Adrenal gland (tissue), 12 donors: ENCODE results near the gene CRIP1. TPM values are rescaled to one million over a fixed set of nuclear protein-coding genes. Genes with fewer than 3 reads are reported as not detected.
A peak's percentile ranks its signal among the peaks of the same experiment; 100 is the strongest.

Experiments used
- DNase-seq, 7 donors: peaks; one replicate each; pipeline ENCODE4 v3.0.0-alpha.2; 2019 to 2020
- H3K27ac ChIP-seq, 5 donors: fragments of 200-600 bp; sonication (generic) in 4 of 5; 1 replicate in 3 of 5; 2 replicates in 2 of 5; pipeline versions ENCODE4 v1.5.1 to v1.8.0; 2016 to 2020; ENCODE audit warnings: mild to moderate bottlenecking in 1 of 5
- H3K27me3 ChIP-seq: fragments of 200-600 bp; 2 replicates; pipeline ENCODE4 v1.8.0; 2021
- H3K36me3 ChIP-seq, 2 donors: fragments of 200-600 bp; replicated peaks in 1 of 2; 1 replicate in 1 of 2; 2 replicates in 1 of 2; pipeline versions ENCODE4 v1.5.1 to v1.8.0; 2018 to 2022
- H3K4me1 ChIP-seq, 2 donors: fragments of 200-600 bp; replicated peaks in 1 of 2; 1 replicate in 1 of 2; 2 replicates in 1 of 2; pipeline versions ENCODE4 v1.5.1 to v1.8.0; 2018 to 2021
- H3K4me3 ChIP-seq, 4 donors: fragments of 200-600 bp; sonication (generic) in 3 of 4; one replicate each; pipeline ENCODE4 v1.5.1; 2016 to 2018
- H3K9me3 ChIP-seq, 3 donors: fragments of 200-600 bp; sonication (generic) in 1 of 3; replicated peaks in 1 of 3; 1 replicate in 2 of 3; 2 replicates in 1 of 3; pipeline versions ENCODE4 v1.5.1 to v1.8.0; 2016 to 2021
- CTCF ChIP-seq, 6 experiments: fragments of 450-650 bp in 4 of 6; fragments of 200-600 bp in 2 of 6; sonication (generic) in 1 of 6; IDR thresholded peaks; 1 replicate in 5 of 6; 2 replicates in 1 of 6; pipeline versions ENCODE4 v1.5.1 to v1.8.0; 2016 to 2021; ENCODE audit warnings: antibody characterized with exemption in 6 of 6, mild to moderate bottlenecking in 2 of 6, moderate library complexity in 1 of 6
- POLR2A ChIP-seq, 2 donors: fragments of 450-650 bp; IDR thresholded peaks; one replicate each; pipeline ENCODE4 v1.6.1; 2017; ENCODE audit warnings: antibody characterized with exemption in 2 of 2, mild to moderate bottlenecking in 2 of 2, moderate library complexity in 1 of 2
- WGBS, 4 donors: extraction: QIAGEN DNeasy Blood & Tissue Kit in 2 of 4; methylation state at CpG; one replicate each; pipeline versions ENCODE4 v1.1.5 to v1.1.7; 2013 to 2017; 5-methylcytosine and 5-hydroxymethylcytosine counted together
- intact Hi-C, 2 donors: fragments of 100-400 bp; cut with DNase I; formaldehyde crosslinking; loops; one replicate each; pipeline versions ENCODE4 v1.14.1 to v1.15.0; 2022 to 2023
- polyA plus RNA-seq, 3 donors: library from polyadenylated mRNA; stranded (reverse); fragments of 200-250 nt in 2 of 3; fragments of 350-450 nt in 1 of 3; fragmentation: Illumina TruSeq in 1 of 3; extraction: RNeasy Lipid Tissue Mini Kit (QIAGEN cat#74804) in 1 of 3; gene quantifications; one replicate each; pipeline ENCODE4 v1.2.3, GENCODE V29; 2013 to 2014
- total RNA-seq, 9 donors: library from RNA; depleted of rRNA in 4 of 9; stranded (reverse); fragments of >200 nt in 4 of 9; fragments of 120-200 nt in 1 of 9; fragmentation: NEBNext Ultra II Directional in 1 of 9; extraction: Animal tissue kit (Norgen Biotek cat#: 25700) in 1 of 9; gene quantifications; one replicate each; pipeline versions ENCODE4 v1.1.0 to v1.2.4, GENCODE V29; 2013 to 2023
- donor health status: healthy with polysubstance abuse.
- donor health status: Bipolar disorder and iron deficiency.
- donor health status: DM: yes; HTN: yes; CAD: no.
- donor health status: DM: no; HTN: no; CAD: no.
- donor health status: DM: no; HTN: no; CAD: no.
- donor health status: DM: yes; HTN: yes; CAD: no.

Gene CRIP1
- total and polyA plus RNA-seq, 12 donors, result 1.9 to 157 (median 9.3) TPM

- H3K4me3 ChIP-seq, result no peak overlapping the region
- no peaks in the 10 kb centered on the region for H3K9me3 ChIP-seq
- intact Hi-C loops, result no loop called here
- WGBS, 4 donors, result 88 to 94% (median 93%) methylated on average over 9 to 30 of the region's 30 CpGs
- H3K36me3 ChIP-seq, result no peaks in the 10 kb centered on the region
- no peak overlapping the region for H3K27ac ChIP-seq
- DNase-seq, result no peak
- TF ChIP-seq POLR2A (IDR thresholded peaks at IDR 0.05), result no peak
- TF ChIP-seq CTCF (IDR thresholded peaks at IDR 0.05), result no peak
- peaks cover 15 to 32% of the 10 kb centered on the region in 2 donors for H3K4me1 ChIP-seq
- H3K27me3 ChIP-seq, result peaks cover 18% of the 10 kb centered on the region
Observed at GRCh38 chr14:105531088-105531893, 44.6 kb downstream of the CRIP1 start.

GRCh38 chr14:105531894-105532623, 45.4 kb downstream of the CRIP1 start:
- H3K27ac ChIP-seq, result no peak overlapping the region
- WGBS, 4 donors, result 82 to 91% (median 87%) methylated on average over 4 to 19 of the region's 19 CpGs
- H3K4me1 ChIP-seq, result peaks cover 10 to 27% of the 10 kb centered on the region in 2 donors
- no peak for TF ChIP-seq CTCF (IDR thresholded peaks at IDR 0.05)
- TF ChIP-seq POLR2A (IDR thresholded peaks at IDR 0.05), result no peak
- H3K27me3 ChIP-seq, result peaks cover 14% of the 10 kb centered on the region
- H3K4me3 ChIP-seq, result no peak overlapping the region
- no peak for DNase-seq
- no peaks in the 10 kb centered on the region for H3K9me3 ChIP-seq
- intact Hi-C loops, result no loop called here
- H3K36me3 ChIP-seq, result no peaks in the 10 kb centered on the region

- H3K4me3 ChIP-seq, result no peak overlapping the region
- DNase-seq, result no peak
- H3K4me1 ChIP-seq, result peaks cover 7 to 21% of the 10 kb centered on the region in 2 donors
- WGBS, 4 donors, result 61 to 73% (median 67%) methylated on average over 9 to 10 of the region's 10 CpGs
- intact Hi-C loops, result no loop called here
- no peaks in the 10 kb centered on the region for H3K9me3 ChIP-seq
- TF ChIP-seq POLR2A (IDR thresholded peaks at IDR 0.05), result no peak
- peak in 1 of 6 experiments; percentile 5 for TF ChIP-seq CTCF (IDR thresholded peaks at IDR 0.05)
- peaks cover 18% of the 10 kb centered on the region for H3K27me3 ChIP-seq
- H3K27ac ChIP-seq, result no peak overlapping the region
- H3K36me3 ChIP-seq, result no peaks in the 10 kb centered on the region
Observed at GRCh38 chr14:105532735-105533141, 46.1 kb downstream of the CRIP1 start.

GRCh38 chr14:105533391-105533790, 46.7 kb downstream of the CRIP1 start:
- intact Hi-C loops, result no loop called here

More at GRCh38 chr14:105533391-105533790, 46.7 kb downstream of the CRIP1 start:
- 67 to 75% (median 74%) methylated on average over 5 to 9 of the region's 9 CpGs for WGBS, 4 donors
- no peak for TF ChIP-seq POLR2A (IDR thresholded peaks at IDR 0.05)
- TF ChIP-seq CTCF (IDR thresholded peaks at IDR 0.05), result no peak
- peaks cover 19% of the 10 kb centered on the region for H3K27me3 ChIP-seq
- H3K4me3 ChIP-seq, result no peak overlapping the region
- H3K36me3 ChIP-seq, result no peaks in the 10 kb centered on the region
- H3K27ac ChIP-seq, result no peak overlapping the region
- no peaks in the 10 kb centered on the region for H3K9me3 ChIP-seq
- peaks cover 7 to 16% of the 10 kb centered on the region in 2 donors for H3K4me1 ChIP-seq
- DNase-seq, result no peak
